GM11168 (cell line): ENCODE data around the gene RAB7B.
"Not testable (repeated sequence)": the region's sequence is repeated elsewhere in the genome, so short reads cannot be mapped to it uniquely, and the experiment has no call there.

Source experiments
- in situ Hi-C: fragments of 300-500 bp; cut with MboI; formaldehyde crosslinking; loops from one replicate; pipeline ENCODE4 v1.12.0; 2022; ENCODE audit warnings: low sequenced_read_pairs; ENCODE audit not compliant: unreplicated experiment

The RAB7B gene

GRCh38 chr1:206000641-206001339 lies 2.4 kb downstream of the RAB7B start:
- in situ Hi-C loops, result no loop called here

- in situ Hi-C loops, result no loop called here
These were observed 4.5 kb downstream of the RAB7B start for GRCh38 chr1:205998457-205999241.

- in situ Hi-C loops, result not testable (repeated sequence)
These were observed 6.6 kb downstream of the RAB7B start for GRCh38 chr1:205996641-205997040.

GRCh38 chr1:205994346-205994745 lies 8.8 kb downstream of the RAB7B start:
- in situ Hi-C loops, result no loop called here

GRCh38 chr1:205993068-205993467 lies 10.1 kb downstream of the RAB7B start:
- in situ Hi-C loops, result no loop called here

GRCh38 chr1:205992218-205992882 lies 10.8 kb downstream of the RAB7B start:
- in situ Hi-C loops, result no loop called here

GRCh38 chr1:205991237-205991636 lies 12.0 kb downstream of the RAB7B start:
- in situ Hi-C loops, result no loop called here

GRCh38 chr1:205990226-205990625 lies 13.0 kb downstream of the RAB7B start:
- in situ Hi-C loops, result no loop called here

GRCh38 chr1:205989786-205990185 lies 13.4 kb downstream of the RAB7B start:
- in situ Hi-C loops, result loop anchor here (10.0 kb wide), 1 partner anchor 195 kb away; no protein-coding TSS in a partner anchor

GRCh38 chr1:205988585-205988995 lies 14.6 kb downstream of the RAB7B start:
- in situ Hi-C loops, result loop anchor here (10.0 kb wide), 1 partner anchor 194 kb away; no protein-coding TSS in a partner anchor

- in situ Hi-C loops, result loop anchor here (10.0 kb wide), 1 partner anchor 192 kb away; no protein-coding TSS in a partner anchor
These were observed 16.3 kb downstream of the RAB7B start for GRCh38 chr1:205986861-205987260.

GRCh38 chr1:205986292-205986691 lies 16.9 kb downstream of the RAB7B start:
- in situ Hi-C loops, result loop anchor here (10.0 kb wide), 1 partner anchor 191 kb away; no protein-coding TSS in a partner anchor

GRCh38 chr1:205985330-205986005 lies 17.7 kb downstream of the RAB7B start:
- in situ Hi-C loops, result loop anchor here (10.0 kb wide), 1 partner anchor 191 kb away; no protein-coding TSS in a partner anchor

GRCh38 chr1:205983925-205984725 lies 19.1 kb downstream of the RAB7B start:
- in situ Hi-C loops, result loop anchor here (5.0 to 10.0 kb wide), 2 partner anchors 123 to 189 kb away; no protein-coding TSS in a partner anchor

- in situ Hi-C loops, result loop anchor here (5.0 to 10.0 kb wide), 2 partner anchors 126 to 186 kb away; no protein-coding TSS in a partner anchor
These were observed 21.9 kb downstream of the RAB7B start for GRCh38 chr1:205981257-205981656.

- in situ Hi-C loops, result loop anchor here (5.0 to 10.0 kb wide), 2 partner anchors 127 to 186 kb away; no protein-coding TSS in a partner anchor
These were observed 22.8 kb downstream of the RAB7B start for GRCh38 chr1:205980237-205980870.

GRCh38 chr1:205979301-205979700 lies 23.9 kb downstream of the RAB7B start:
- in situ Hi-C loops, result no loop called here

GRCh38 chr1:205978676-205979075 lies 24.5 kb downstream of the RAB7B start:
- in situ Hi-C loops, result no loop called here
